ENCODE results near the gene HOXB1. TPM values are rescaled to one million over a fixed set of nuclear protein-coding genes. Genes with fewer than 3 reads are reported as not detected.

Gene HOXB1
- total RNA-seq, 1 experiment from 2014 or later: not detected

GRCh38 chr17:48569240-48569582 is 38.4 kb upstream of the HOXB1 start:
- CTCF ChIA-PET: interaction anchor here (0.8 to 1.0 kb wide), 2 partner anchors 19 to 217 kb away, joined by 3 read pairs; no protein-coding TSS in a partner anchor
- Histone ChIP-seq H3K27ac (ENCODE audit: low read length) (peak overlapping the region; percentile 97), H3K4me3 (ENCODE audit: low read depth in 2 of 2, low read length in 2 of 2) (peak overlapping the region; percentile 16 to 99), H3K9me3 (ENCODE audit: control insufficient read depth, insufficient read depth, low read depth, low read length) (no peaks in the 10 kb centered on the region), H3K36me3 (ENCODE audit: control insufficient read depth, insufficient read depth, low read length) (peaks cover 10% of the 10 kb centered on the region; the same call in 1 of the 2 replicates), H3K4me1 (ENCODE audit: control insufficient read depth, insufficient read depth, low read length) (peaks cover 97% of the 10 kb centered on the region), H3K27me3 (ENCODE audit: control insufficient read depth, insufficient read depth, low read length) (no peaks in the 10 kb centered on the region)
- no TSS peak for BruUV-seq (replicated peaks)
- ATAC-seq (no peak), DNase-seq (ENCODE audit: low read depth, low spot score) (no peak)
- TF ChIP-seq POLR2AphosphoS5 (IDR thresholded peaks at IDR 0.05; ENCODE audit: low read depth, low read length): no peak
- no peak for TF ChIP-seq CTCF (IDR thresholded peaks at IDR 0.05)
- no peak for TF ChIP-seq SIN3A (IDR thresholded peaks at IDR 0.05; ENCODE audit: borderline replicate concordance, insufficient read depth, low read depth, low read length)
- TF ChIP-seq REST (IDR thresholded peaks at IDR 0.05; ENCODE audit: insufficient read depth in 1 of 2, low read depth in 2 of 2, low read length in 1 of 2): no peak
- TF ChIP-seq TCF7L2 (IDR thresholded peaks at IDR 0.05; ENCODE audit: low read depth, low read length): no peak
- POLR2A ChIA-PET: interaction anchor here (0.6 to 1.6 kb wide), 3 partner anchors 11 to 217 kb away, joined by 3 to 7 read pairs (median 4); no protein-coding TSS in a partner anchor
- intact Hi-C loops (cut with micrococcal nuclease; ENCODE audit: unreplicated experiment): no loop called here
- in situ Hi-C loops (cut with HindIII; ENCODE audit: low pct_unique_long_range_greater_than_20kb, low sequenced_read_pairs): no loop called here

GRCh38 chr17:48568499-48569239 is 37.9 kb upstream of the HOXB1 start:
- ChIA-PET CTCF (interaction anchor here (0.6 to 0.8 kb wide), 2 partner anchors 217 to 350 kb away, joined by 3 read pairs; no protein-coding TSS in a partner anchor), POLR2A (interaction anchor here (0.6 to 1.6 kb wide), 4 partner anchors 11 to 27 kb away, joined by 4 to 8 read pairs (median 6); no protein-coding TSS in a partner anchor)
- no peak for DNase-seq (ENCODE audit: low read depth, low spot score)
- no peak for ATAC-seq
- Histone ChIP-seq H3K27me3 (ENCODE audit: control insufficient read depth, insufficient read depth, low read length) (no peaks in the 10 kb centered on the region), H3K27ac (ENCODE audit: low read length) (peak overlapping the region; percentile 97), H3K4me3 (ENCODE audit: low read depth in 2 of 2, low read length in 2 of 2) (peak overlapping the region; percentile 16 to 99), H3K9me3 (ENCODE audit: control insufficient read depth, insufficient read depth, low read depth, low read length) (no peaks in the 10 kb centered on the region), H3K4me1 (ENCODE audit: control insufficient read depth, insufficient read depth, low read length) (peaks cover 95% of the 10 kb centered on the region), H3K36me3 (ENCODE audit: control insufficient read depth, insufficient read depth, low read length) (peaks cover 10% of the 10 kb centered on the region; the same call in 1 of the 2 replicates)
- intact Hi-C loops (cut with micrococcal nuclease; ENCODE audit: unreplicated experiment) (no loop called here), in situ Hi-C loops (cut with HindIII; ENCODE audit: low pct_unique_long_range_greater_than_20kb, low sequenced_read_pairs) (no loop called here)
- peak; percentile 58; the same call in 1 of the 2 replicates for TF ChIP-seq POLR2AphosphoS5 (IDR thresholded peaks at IDR 0.05; ENCODE audit: low read depth, low read length)
- TF ChIP-seq TCF7L2 (IDR thresholded peaks at IDR 0.05; ENCODE audit: low read depth, low read length): no peak
- BruUV-seq (replicated peaks): no TSS peak
